Measurements from ENCODE around the gene NPPB. TPM values are rescaled to one million over a fixed set of nuclear protein-coding genes. Genes with fewer than 3 reads are reported as not detected.
A peak's percentile ranks its signal among the peaks of the same experiment; 100 is the strongest.

NPPB gene
- polyA plus RNA-seq, 1 donor = not detected

DNA sequence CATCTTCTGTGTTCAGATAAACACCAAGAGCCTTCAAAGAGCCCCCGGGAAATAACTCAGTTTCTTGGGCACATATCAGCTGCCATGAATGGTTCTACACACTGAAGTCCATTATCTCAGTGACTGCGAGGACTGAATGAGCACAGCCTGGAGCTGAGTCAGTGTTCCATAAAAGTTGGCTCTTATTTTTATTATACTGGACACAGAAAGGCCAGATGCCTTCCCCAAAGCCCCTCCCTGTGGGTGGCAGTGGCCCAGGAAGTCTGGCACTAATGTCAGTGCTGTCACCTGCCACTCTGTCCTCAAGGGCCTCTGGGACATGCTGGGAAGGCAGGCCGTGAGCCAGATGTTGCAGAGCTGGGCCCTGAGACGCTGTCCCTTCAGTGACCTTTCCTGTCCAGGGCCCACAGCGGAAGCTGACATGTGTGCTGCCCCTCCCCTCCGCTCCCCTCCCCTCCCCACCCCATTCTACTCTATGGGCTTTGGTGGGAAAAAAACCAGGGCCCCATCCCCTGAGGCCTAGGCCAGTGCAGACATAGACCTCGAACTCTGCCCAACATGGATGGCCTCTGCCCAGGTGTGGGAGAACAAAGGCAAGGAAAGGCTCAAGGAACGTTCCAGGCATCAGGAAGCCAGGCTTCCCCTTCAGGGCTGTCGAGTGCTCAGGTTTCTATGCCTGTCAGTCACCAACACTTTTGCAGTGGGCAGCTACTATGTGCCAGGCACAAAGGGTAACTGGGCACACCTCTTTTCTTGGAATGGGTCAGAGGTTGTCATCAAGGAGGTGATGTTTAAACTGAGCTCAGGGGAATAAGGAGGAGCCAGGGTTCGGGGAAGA lies 22.4 kb upstream of the NPPB start:
- Histone ChIP-seq H3K4me3 (ENCODE audit: low read length) (no peak overlapping the region), H3K27me3 (ENCODE audit: control insufficient read depth, insufficient read depth, low read length) (no peaks in the 10 kb centered on the region), H3K36me3 (ENCODE audit: control insufficient read depth, insufficient read depth, low read length) (no peaks in the 10 kb centered on the region), H3K9me3 (ENCODE audit: control insufficient read depth, low read depth, low read length) (no peaks in the 10 kb centered on the region), H3K4me1 (ENCODE audit: control insufficient read depth, insufficient read depth, low read length) (peaks cover 14% of the 10 kb centered on the region), H3K27ac (ENCODE audit: low read length) (no peak overlapping the region)
- no CpG with 5 or more reads among the region's 10 CpGs for WGBS (ENCODE audit: insufficient coverage, low lambda C conversion rate)
- DNase-seq = peak; percentile 26 to 42

DNA sequence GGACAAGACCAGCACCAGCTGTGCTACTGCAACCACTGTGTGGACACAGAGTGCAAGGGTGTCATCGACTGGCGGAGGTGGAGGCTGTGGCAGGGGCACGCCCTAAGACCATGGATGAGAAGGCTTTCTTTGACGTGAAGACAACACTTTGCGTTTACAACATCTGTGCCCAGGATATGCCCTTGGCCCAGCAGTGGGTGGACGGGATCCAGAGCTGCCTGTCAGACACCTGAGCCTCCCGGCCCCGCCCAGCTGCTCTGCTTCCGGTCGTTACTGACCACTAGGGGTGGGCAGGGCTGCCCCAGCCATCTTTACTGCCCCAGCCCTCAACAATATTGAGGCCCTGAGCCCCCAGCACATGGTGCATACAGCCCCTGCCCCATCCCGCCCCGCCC lies 21.4 kb upstream of the NPPB start:
- DNase-seq = no peak
- WGBS (ENCODE audit: insufficient coverage, low lambda C conversion rate) = no CpG with 5 or more reads among the region's 12 CpGs

GRCh38 chr1:11879311-11880180 lies 20.8 kb upstream of the NPPB start:
- Histone ChIP-seq H3K27ac (ENCODE audit: low read length) (no peak overlapping the region), H3K36me3 (ENCODE audit: control insufficient read depth, insufficient read depth, low read length) (no peaks in the 10 kb centered on the region), H3K9me3 (ENCODE audit: control insufficient read depth, low read depth, low read length) (no peaks in the 10 kb centered on the region), H3K27me3 (ENCODE audit: control insufficient read depth, insufficient read depth, low read length) (no peaks in the 10 kb centered on the region), H3K4me3 (ENCODE audit: low read length) (no peak overlapping the region), H3K4me1 (ENCODE audit: control insufficient read depth, insufficient read depth, low read length) (peaks cover 14% of the 10 kb centered on the region)
- no CpG with 5 or more reads among the region's 28 CpGs for WGBS (ENCODE audit: insufficient coverage, low lambda C conversion rate)
- no peak for DNase-seq

More for the DNA sequence above, 21.4 kb upstream of the NPPB start:
- Histone ChIP-seq H3K4me1 (ENCODE audit: control insufficient read depth, insufficient read depth, low read length) (peaks cover 14% of the 10 kb centered on the region), H3K9me3 (ENCODE audit: control insufficient read depth, low read depth, low read length) (no peaks in the 10 kb centered on the region), H3K36me3 (ENCODE audit: control insufficient read depth, insufficient read depth, low read length) (no peaks in the 10 kb centered on the region), H3K4me3 (ENCODE audit: low read length) (no peak overlapping the region), H3K27me3 (ENCODE audit: control insufficient read depth, insufficient read depth, low read length) (no peaks in the 10 kb centered on the region), H3K27ac (ENCODE audit: low read length) (no peak overlapping the region)

DNA sequence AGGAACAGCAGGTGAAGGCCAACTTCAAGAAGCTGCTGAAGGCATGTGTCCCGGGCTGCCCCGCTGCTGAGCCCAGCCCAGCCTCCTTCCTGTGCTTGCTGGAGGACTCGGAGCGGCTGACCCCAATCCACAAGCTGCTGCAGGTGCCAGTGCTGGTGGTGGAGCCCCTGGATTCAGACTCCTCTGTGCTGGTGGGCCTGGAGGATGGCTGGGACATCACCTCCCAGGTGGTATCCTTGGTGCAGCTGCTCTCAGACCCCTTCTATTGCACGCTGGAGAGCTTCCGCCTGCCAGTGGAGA lies 20.1 kb upstream of the NPPB start:
- Histone ChIP-seq H3K27me3 (ENCODE audit: control insufficient read depth, insufficient read depth, low read length) (peaks cover 5% of the 10 kb centered on the region), H3K27ac (ENCODE audit: low read length) (no peak overlapping the region), H3K4me1 (ENCODE audit: control insufficient read depth, insufficient read depth, low read length) (peaks cover 14% of the 10 kb centered on the region), H3K4me3 (ENCODE audit: low read length) (no peak overlapping the region), H3K36me3 (ENCODE audit: control insufficient read depth, insufficient read depth, low read length) (no peaks in the 10 kb centered on the region), H3K9me3 (ENCODE audit: control insufficient read depth, low read depth, low read length) (no peaks in the 10 kb centered on the region)
- no peak for DNase-seq
- WGBS (ENCODE audit: insufficient coverage, low lambda C conversion rate) = no CpG with 5 or more reads among the region's 6 CpGs

DNA sequence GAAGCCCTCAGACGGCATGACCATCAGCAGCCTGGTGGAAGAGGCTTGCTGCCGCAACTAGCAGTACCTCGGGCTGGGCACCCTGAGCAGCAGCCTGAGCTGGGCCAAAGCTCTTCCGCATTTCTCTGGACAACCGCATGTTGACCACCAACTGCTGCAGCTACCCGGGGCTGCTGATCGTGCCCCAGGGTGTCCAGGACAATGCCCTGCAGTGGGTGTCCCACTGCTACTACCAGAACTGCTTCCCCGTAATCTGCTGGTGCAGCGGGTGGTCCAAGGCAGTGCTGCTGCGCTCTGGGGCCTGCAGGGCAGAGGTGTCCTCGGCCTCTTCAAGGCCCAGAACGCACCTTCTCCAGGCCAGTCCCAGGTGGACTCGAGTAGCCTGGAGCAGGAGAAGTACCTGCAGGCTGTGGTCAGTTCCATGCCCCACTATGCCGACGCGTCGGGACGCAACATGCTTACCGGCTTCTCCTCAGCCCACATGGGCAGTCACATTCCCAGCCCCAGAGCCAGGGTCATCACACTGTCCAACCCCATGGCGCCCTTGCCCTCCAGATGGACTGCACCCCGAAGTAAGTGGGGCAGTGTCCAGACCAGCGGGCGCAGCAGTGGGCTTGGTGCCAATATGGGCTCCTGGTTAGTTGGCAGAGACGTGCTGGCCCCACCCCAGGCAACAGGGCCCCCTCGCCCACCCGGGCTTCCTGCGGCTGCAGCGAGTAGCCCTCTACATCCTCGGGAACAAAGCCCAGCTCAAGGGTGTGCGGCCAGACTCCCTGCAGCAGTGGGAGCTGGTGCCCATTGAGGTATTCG lies 19.5 kb upstream of the NPPB start:
- H3K9me3 ChIP-seq (ENCODE audit: control insufficient read depth, low read depth, low read length) = no peaks in the 10 kb centered on the region
- no peaks in the 10 kb centered on the region for H3K36me3 ChIP-seq (ENCODE audit: control insufficient read depth, insufficient read depth, low read length)
- no peak for DNase-seq
- no peak overlapping the region for H3K4me3 ChIP-seq (ENCODE audit: low read length)
- H3K27ac ChIP-seq (ENCODE audit: low read length) = no peak overlapping the region
- H3K27me3 ChIP-seq (ENCODE audit: control insufficient read depth, insufficient read depth, low read length) = peaks cover 5% of the 10 kb centered on the region
- WGBS (ENCODE audit: insufficient coverage, low lambda C conversion rate) = no CpG with 5 or more reads among the region's 31 CpGs
- peaks cover 13% of the 10 kb centered on the region for H3K4me1 ChIP-seq (ENCODE audit: control insufficient read depth, insufficient read depth, low read length)

DNA sequence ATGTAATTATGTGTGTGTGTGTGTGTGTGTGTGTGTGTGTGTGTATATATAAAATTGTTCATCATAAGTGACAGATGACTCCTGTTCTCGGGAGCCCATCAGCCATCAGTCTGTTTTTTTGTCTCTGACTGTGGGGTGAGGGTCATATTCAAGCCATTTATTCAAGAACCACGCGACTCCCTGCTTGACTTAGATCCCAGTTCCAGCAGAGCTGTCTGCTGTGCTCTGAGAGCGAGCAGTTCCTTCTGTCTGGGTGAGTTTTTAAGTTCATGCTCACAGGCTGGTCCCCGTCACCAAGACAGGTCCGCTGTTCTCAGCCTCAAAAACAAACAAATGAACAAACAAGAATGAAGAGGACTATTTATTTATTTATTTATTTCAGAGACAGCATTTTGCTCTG lies 18.3 kb upstream of the NPPB start:
- Histone ChIP-seq H3K27me3 (ENCODE audit: control insufficient read depth, insufficient read depth, low read length) (peaks cover 5% of the 10 kb centered on the region), H3K9me3 (ENCODE audit: control insufficient read depth, low read depth, low read length) (no peaks in the 10 kb centered on the region), H3K27ac (ENCODE audit: low read length) (no peak overlapping the region), H3K4me1 (ENCODE audit: control insufficient read depth, insufficient read depth, low read length) (peaks cover 6% of the 10 kb centered on the region), H3K36me3 (ENCODE audit: control insufficient read depth, insufficient read depth, low read length) (no peaks in the 10 kb centered on the region), H3K4me3 (ENCODE audit: low read length) (no peak overlapping the region)
- no CpG with 5 or more reads among the region's 6 CpGs for WGBS (ENCODE audit: insufficient coverage, low lambda C conversion rate)
- DNase-seq = no peak

GRCh38 chr1:11875094-11875493 lies 16.3 kb upstream of the NPPB start:
- Histone ChIP-seq H3K4me1 (ENCODE audit: control insufficient read depth, insufficient read depth, low read length) (no peaks in the 10 kb centered on the region), H3K4me3 (ENCODE audit: low read length) (no peak overlapping the region), H3K9me3 (ENCODE audit: control insufficient read depth, low read depth, low read length) (no peaks in the 10 kb centered on the region), H3K27ac (ENCODE audit: low read length) (no peak overlapping the region), H3K27me3 (ENCODE audit: control insufficient read depth, insufficient read depth, low read length) (peaks cover 5% of the 10 kb centered on the region), H3K36me3 (ENCODE audit: control insufficient read depth, insufficient read depth, low read length) (no peaks in the 10 kb centered on the region)
- DNase-seq = no peak
- no CpG with 5 or more reads among the region's 10 CpGs for WGBS (ENCODE audit: insufficient coverage, low lambda C conversion rate)

DNA sequence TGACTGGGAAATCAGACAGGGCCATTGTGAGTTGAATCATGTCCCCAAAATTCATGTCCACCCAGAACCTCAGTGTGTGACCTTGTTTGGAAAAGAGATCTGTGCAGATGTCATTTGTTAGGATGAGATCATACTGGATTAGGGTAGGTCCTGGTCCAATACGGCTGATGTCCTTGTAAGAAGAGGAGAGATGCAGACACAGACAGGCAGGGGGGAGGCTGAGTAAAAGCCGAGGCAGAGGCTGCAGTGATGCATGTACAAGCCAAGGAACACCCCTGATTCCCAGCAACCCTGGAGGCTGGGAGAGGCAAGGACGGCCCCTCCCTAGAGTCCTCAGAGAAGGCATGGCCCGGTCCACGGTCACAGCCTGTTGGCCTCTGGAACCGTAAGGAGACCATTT lies 15.9 kb upstream of the NPPB start:
- Histone ChIP-seq H3K27me3 (ENCODE audit: control insufficient read depth, insufficient read depth, low read length) (peaks cover 5% of the 10 kb centered on the region), H3K4me1 (ENCODE audit: control insufficient read depth, insufficient read depth, low read length) (no peaks in the 10 kb centered on the region), H3K27ac (ENCODE audit: low read length) (no peak overlapping the region), H3K36me3 (ENCODE audit: control insufficient read depth, insufficient read depth, low read length) (no peaks in the 10 kb centered on the region), H3K4me3 (ENCODE audit: low read length) (no peak overlapping the region), H3K9me3 (ENCODE audit: control insufficient read depth, low read depth, low read length) (no peaks in the 10 kb centered on the region)
- DNase-seq = no peak
- no CpG with 5 or more reads among the region's 6 CpGs for WGBS (ENCODE audit: insufficient coverage, low lambda C conversion rate)

DNA sequence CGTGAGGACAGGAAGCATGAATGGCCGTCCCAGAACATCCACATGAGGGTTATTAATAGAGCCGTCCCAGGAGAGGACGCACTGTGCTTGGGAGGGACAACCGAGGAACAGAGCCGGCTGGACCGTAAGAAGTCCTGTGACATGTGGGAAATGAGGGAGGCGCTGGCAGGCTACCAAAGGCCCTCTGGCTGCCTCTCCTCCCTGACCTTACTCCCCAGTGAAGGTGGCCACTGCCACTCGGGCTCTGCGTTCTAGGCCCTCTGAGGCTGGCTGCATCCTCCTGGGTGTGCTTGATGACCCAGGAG lies 15.5 kb upstream of the NPPB start:
- Histone ChIP-seq H3K4me1 (ENCODE audit: control insufficient read depth, insufficient read depth, low read length) (no peaks in the 10 kb centered on the region), H3K9me3 (ENCODE audit: control insufficient read depth, low read depth, low read length) (no peaks in the 10 kb centered on the region), H3K27me3 (ENCODE audit: control insufficient read depth, insufficient read depth, low read length) (peaks cover 5% of the 10 kb centered on the region), H3K36me3 (ENCODE audit: control insufficient read depth, insufficient read depth, low read length) (no peaks in the 10 kb centered on the region), H3K4me3 (ENCODE audit: low read length) (no peak overlapping the region), H3K27ac (ENCODE audit: low read length) (no peak overlapping the region)
- DNase-seq = no peak
- WGBS (ENCODE audit: insufficient coverage, low lambda C conversion rate) = no CpG with 5 or more reads among the region's 10 CpGs
